Measurements from ENCODE around the gene CENPV.
"Not testable (repeated sequence)": the region's sequence is repeated elsewhere in the genome, so short reads cannot be mapped to it uniquely, and the experiment has no call there.

The CENPV gene

DNA sequence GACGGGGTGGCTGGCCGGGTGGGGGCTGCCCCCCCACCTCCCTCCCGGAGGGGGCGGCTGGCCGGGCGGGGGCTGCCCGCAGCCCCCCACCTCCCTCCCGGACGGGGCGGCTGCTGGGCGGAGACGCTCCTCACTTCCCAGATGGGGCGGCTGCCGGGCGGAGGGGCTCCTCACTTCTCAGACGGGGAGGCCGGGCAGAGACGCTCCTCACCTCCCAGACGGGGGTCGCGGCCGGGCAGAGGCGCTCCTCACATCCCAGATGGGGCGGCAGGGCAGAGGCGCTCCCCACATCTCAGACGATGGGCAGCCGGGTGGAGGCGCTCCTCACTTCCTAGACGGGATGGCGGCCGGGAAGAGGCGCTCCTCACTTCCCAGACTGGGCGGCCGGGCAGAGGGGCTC is 41.2 kb downstream of the CENPV start:
- DNase-seq: not testable (repeated sequence)

DNA sequence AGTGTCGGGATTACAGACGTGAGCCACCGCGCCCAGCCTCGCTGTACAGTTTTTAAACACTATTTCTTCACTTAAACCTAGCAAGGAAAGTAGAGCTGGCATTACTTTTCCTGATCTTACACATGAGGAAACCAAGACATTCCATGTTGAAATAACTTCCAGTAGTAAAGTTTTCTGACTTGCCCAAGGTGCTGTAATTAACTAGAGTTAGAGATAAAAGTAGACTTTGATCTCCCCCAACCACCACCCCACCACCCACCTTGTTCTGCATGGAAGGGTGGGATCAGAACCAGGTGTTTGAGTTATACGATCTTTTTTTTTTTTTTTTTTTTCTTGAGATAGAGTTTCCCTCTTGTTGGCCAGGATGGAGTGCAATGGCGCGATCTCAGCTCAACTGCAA is 47.1 kb downstream of the CENPV start:
- no peak for DNase-seq

DNA sequence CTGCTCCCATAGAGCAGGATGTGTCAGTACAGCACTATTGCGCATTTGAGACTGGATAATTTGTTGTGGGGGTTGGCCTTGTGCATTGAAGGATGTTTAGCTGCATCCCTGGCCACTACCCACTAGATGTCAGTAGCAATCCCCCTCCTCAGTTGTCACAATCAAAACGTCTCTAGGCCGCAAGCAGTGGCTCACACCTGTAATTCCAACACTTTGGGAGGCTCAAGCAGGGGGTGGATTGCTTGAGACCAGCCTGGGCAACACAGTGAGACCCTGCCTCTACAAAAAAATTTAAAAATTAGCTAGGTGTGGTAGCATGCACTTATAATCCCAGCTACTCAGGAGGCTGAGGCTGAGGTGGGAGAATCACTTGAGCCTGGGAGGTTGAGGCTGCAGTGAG is 48.4 kb downstream of the CENPV start:
- no peak for DNase-seq

DNA sequence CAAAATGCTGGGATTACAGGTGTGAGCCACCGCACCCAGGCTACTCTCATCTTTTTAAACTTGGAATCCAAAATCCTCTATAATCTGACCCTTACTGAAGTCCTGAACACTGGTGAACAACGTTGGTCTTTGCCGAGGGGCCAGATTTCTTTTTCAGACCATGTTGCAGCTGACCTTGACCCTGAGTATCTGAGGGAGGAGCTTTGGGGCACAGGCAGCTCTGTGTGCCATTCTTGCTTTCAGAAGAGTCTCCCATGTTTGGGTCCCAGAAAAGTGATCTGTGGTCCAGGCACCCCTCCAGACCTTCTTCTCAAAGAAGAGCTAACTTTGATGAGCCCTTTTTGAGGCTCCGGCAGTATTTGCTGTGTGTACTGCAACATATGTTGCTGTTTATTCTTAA is 50.4 kb downstream of the CENPV start:
- no peak for DNase-seq

DNA sequence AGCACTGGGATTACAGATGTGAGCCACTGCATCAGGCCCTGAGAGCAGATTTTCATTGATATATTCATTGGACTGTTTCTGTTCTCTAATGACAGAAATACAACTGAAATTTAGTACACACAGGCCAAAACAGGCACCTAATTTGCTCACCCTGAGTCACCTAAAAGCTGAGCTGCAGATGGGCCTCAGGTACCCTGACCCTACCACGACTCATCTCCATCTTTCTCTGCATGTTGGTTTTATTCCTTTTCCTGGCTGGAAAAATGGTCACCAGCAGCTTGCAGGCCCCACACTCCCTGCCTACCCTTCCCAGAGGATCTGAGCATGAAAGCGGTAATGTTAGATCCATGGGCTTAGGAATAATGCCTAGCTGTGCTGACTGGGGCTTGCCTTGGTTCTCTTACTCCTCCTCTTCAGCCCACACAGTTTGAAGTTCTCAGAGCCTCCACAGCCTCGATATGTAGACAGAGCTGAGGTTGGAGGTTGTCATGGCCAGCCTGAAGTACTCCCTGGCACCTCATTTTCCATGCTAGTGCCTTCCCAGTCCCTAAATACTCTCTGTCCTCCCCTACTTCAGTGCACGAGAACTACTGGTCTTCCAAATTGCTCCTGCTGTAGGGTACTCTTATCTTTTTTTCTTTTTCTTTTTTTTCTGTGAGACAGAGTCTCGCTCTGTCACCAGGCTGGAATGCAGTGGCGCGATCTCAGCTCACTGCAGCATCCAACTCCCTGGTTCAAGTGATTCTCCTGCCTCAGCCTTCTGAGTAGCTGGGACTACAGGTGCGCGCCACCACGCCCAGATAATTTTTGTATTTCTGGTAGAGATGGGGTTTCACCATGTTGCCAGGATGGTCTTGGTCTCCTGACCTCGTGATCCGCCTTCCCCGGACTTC is 51.1 kb downstream of the CENPV start:
- DNase-seq: no peak

DNA sequence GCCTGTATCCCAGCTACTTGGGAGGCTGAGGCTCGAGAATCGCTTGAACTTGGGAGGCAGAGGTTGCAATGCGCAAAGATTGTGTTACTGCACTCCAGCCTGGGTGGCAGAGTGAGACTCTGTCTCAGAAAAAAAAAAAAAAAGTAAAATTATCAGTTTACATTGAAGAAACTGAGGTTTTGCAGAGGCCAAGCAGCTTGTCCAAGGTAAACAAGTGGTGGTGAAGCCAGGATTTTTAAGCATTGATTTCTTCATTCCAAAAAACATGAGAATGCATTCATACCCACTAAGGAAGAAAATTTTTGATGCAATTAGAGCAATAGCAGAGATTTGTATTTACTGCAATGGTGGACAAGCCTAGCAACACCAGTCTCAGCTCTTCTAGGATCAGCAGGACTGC is 52.7 kb downstream of the CENPV start:
- no peak for DNase-seq

DNA sequence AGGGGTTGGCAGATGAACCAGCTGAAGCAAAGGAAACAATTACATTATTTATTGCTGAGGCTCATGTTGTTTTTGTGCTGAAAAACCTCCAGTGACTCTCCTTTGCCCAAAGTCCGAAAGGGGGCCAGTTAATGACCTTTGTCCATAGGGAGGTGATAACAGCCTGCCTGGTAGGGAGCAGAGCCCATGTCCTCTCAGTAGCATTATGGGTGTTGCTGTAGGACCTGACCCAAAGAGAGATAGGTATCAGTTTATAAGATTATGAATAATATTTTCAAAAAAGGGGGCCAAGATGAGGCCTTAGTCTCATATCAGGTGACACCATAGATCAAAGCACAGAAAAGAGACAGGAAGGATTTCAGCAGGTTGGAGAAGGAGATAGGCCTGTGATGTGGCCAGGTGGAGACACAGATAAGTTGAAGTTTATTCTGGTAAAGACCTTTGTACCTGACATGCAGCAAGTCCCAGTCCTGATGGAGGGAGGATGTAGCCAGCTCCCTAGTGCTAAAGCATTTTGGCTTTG is 55.1 kb downstream of the CENPV start:
- DNase-seq: no peak

DNA sequence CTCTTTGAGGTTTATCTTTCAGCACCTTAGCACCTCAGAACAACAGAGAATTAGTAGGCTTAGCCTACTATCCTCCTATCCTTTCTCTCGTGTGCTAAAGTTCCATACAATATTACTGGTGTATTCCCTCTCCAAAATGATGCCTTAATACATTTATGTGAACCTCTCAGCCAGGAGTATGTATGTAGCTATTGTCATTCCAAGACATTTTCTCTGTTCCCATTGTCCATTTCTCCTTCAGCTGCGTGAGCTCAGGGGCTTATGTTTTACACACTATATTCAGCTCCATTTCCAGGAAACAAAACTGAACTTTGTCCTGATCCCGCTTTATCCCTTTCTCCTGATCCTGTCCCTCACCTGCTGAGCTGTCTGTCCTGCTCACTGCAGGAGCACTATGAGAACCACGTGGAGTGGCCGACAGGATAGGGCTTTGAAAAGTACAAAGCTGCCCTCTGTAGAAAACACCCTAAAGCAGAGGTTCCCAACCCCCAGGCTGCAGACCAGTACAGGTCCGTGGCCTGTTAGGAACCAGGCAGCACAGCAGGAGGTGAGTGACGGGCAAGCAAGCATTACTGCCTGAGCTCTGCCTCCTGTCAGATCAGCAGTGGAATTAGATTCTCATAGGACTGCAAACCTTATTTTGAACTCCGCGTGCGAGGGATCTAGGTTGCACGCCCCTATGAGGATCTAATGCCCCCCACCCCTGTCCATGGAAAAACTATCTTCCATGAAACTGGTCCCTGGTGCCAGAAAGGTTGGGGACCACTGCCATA is 55.7 kb downstream of the CENPV start:
- no peak for DNase-seq

DNA sequence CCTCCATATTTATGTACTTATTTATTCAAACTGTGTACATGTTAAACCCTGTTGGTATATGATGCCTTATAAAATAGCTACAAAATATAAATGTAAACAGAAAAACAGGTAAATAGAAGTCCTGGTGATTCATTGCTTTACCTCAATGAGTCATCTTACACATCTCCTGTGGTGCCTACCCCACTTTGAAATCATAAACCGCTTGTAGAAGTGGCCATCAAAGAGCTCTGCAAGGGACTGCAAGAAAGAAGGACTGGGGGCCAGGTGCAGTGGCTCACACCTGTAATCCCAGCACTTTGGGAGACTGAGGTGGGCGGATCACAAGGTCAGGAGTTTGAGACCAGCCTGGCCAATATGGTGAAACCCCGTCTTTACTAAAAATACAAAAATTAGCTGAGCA is 57.2 kb downstream of the CENPV start:
- not testable (repeated sequence) for DNase-seq

DNA sequence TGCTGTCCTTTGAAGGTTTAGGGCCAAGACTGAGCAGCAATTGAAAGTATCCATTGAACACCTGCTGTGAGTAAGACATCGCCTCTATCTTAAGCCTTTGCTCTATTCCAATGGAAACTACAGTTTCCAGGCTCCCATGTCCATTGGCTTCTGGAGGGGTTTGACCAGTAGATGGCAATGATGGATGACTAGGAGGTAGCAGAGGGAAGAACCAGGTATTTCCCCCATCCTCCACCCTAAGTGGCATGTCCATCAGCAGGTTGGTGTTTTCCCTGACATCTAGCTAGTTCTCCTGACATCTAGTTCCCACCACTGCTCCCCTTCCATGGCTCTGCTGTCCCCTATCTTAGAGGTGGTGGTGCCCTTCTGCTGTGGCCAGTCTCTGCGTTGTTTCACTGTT is 58.7 kb downstream of the CENPV start:
- no peak for DNase-seq

DNA sequence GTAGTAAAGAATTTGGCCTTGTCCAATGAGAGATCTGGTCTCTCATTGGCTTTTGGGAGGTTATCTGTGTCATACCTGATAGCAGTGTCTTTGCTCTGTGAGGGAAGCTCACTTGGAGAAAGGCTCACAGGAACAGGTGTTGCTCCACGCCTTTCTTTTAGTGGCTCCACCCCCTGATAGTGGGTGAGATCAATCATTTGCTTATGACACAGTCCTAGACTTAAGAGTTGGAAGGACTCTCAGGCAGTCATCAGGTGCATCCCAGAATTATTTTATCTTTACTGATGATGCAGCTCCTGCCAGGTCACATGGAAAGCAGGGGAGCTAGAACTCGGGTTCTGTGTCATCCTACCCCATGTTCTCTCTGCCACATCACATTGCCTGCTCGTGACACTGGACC is 59.3 kb downstream of the CENPV start:
- no peak for DNase-seq
